IPS DF 19.7 (cell line): ENCODE measurements around the gene TMA7.
A peak's percentile ranks its signal among the peaks of the same experiment; 100 is the strongest.
"Not testable (repeated sequence)": the region's sequence is repeated elsewhere in the genome, so short reads cannot be mapped to it uniquely, and the experiment has no call there.

ENCODE experiments used
- DNase-seq: peaks from one replicate; pipeline ENCODE4 v3.0.0-alpha.2; 2013; ENCODE audit warnings: low read depth, low spot score

The TMA7 gene

GRCh38 chr3:48467473-48468267 is 27.6 kb downstream of the TMA7 start:
- no peak for DNase-seq

GRCh38 chr3:48468329-48468731 is 28.3 kb downstream of the TMA7 start:
- DNase-seq: no peak

DNA sequence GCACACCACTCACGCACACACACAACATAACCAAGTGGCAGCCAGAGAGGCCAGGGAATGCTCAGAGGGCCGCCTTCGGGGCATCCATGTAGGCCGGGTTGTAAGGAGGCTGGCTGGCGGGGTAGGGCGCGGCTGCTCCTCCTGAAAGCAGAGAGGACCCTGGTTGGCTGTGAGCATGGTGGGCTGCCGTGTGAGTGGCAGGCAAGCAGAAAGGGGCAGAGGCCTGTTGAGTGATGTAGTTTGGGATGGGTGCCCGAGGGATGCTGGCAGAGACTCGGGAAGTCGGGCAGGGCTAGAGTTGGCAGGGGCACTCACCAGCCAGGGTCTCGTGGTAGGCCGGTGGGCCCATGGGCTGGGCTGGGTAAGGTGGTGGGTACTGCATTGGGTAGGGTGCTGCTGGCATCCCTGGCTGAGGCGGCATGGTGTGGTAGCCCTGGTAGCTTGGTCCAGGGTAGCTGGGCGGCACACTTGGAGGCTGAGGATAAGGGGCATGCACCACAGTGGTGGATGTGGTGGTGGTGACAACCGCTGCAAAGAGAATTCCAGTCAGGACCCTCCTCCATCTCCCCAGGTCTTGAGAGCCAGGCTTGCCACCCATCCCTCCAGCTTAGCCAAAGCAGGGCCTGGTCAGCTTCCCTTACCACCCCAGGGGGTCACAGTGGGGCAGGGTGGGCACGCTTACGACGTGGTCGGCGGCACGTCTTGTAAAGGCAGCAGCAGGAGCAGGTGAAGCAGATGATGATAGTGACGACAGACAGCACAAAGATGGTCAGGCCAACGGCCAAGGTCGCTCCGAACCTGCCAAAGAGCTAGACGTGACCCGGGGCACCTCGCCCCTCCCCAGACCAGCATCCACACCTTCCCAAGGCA is 29.2 kb downstream of the TMA7 start:
- DNase-seq: no peak

DNA sequence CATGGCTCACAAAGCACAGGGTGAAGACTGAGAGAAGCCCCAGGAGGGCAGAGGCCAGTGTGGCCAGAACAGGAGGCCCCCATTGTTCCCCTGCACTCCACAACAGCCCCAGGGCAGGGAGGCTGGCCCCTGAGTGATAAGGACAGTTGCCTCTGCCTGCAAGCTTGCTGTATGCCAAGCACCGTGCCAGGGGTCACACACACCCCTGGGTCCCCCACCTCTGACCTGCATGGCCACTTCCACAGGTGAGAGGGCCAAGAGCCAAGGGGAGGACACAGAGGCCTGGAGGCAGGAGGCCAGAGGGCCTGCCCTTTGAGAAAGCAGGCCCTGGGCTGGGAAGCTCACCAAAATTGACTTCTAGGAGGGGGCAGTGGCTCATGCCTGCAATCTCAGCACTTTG is 30.2 kb downstream of the TMA7 start:
- DNase-seq: no peak

DNA sequence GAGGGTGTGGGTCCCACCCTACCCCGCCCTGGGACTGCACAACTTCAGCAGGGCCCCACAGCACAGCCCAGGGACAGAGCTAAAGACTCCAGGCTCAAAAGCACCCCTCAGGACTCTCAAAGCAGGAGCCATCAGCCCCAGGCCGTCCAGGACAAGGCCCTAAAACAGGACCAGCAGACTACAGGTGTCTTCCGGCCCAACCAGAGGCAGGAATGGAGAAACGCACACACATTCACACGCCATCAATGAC is 32.5 kb downstream of the TMA7 start:
- no peak for DNase-seq

DNA sequence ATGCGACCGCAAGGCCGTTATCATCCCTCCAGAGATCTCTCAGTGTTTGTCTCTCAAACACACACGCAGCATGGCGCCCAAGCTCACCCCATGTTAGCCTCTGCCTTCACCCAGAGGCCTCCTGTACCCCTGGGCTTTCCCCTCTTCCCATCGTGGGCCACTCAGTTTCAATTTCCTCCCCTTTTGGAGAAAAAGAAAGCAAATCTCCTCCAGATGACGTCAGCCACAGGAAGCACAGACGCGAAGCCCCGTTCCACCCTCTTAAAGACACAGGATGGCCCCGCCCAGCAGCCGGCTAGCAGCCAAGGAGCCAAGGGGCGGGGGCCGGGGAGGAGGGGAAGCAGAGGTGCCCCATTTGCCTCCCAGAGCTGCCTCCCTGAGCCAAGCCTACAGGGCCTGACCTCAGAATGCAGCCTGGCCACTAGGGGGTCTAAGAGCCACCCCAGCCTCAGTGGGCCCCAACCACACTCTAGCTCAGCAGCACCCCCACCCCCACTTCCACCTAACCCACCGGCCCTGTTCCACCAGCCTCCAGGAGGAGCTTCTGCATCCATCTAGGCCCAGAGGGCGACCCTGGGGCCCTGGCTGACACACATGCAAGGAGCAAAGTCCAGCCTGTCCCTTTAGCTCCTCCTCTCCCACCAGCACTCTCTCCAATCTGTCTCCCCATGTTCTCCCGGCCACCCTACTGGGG is 33.0 kb downstream of the TMA7 start:
- peak; percentile 86 for DNase-seq

GRCh38 chr3:48473617-48473952 is 33.5 kb downstream of the TMA7 start:
- DNase-seq: no peak

DNA sequence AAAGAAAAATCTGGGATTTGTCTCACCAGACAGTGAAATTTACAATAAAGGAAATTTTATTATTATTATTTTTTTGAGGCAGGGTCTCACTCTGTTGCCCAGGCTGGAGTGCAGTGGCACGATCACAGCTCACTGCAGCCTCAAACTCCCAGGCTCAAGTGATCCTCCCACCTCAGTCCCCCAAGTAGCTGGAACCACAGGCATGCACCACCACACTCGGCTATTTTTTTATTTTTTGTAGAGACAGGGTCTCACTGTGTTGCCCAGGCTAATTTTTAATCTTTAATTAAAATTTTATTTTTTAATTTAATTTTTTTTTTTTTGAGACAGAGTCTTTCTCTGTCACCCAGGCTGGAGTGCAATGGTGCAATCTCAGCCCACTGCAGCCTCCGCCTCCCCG is 34.0 kb downstream of the TMA7 start:
- DNase-seq: not testable (repeated sequence)

DNA sequence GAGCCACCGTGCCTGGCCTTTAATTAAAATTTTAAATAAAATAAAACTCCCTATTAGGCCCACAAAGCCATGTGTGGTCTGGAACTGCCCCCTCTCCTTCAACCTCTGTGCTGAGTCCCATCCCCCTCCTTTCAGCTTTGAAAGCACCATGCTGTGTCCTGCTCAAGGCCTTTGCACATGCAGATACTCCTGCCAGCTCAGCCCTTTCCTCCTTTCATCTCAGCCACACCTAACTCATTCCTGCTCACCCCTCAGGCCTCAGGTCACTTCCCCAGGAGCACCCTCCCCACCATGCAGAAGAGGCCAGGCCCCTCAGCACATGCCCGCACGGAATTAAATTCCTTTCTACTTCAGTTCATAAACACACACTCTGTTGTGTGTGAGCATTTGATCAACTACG is 34.6 kb downstream of the TMA7 start:
- DNase-seq: peak; percentile 100

DNA sequence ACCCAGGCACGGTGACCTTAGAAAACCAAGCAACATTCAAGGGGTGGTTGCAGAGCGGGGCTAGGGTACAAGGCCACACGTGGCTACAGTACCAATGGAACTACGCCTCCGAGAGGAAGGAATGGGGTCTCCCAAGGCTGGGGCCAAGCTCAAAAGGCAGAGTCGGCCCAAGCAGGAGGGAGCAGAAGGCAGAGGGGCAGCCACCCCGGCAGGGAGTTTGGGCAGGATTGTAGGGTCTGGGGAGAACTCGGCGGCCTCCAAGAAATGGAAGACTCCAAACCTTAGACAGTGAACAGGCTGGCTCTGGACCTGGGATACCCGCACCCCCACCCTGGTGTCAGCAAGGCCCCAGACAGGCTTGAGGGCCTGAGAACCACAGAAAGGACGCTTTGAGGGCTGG is 35.1 kb downstream of the TMA7 start:
- DNase-seq: no peak

DNA sequence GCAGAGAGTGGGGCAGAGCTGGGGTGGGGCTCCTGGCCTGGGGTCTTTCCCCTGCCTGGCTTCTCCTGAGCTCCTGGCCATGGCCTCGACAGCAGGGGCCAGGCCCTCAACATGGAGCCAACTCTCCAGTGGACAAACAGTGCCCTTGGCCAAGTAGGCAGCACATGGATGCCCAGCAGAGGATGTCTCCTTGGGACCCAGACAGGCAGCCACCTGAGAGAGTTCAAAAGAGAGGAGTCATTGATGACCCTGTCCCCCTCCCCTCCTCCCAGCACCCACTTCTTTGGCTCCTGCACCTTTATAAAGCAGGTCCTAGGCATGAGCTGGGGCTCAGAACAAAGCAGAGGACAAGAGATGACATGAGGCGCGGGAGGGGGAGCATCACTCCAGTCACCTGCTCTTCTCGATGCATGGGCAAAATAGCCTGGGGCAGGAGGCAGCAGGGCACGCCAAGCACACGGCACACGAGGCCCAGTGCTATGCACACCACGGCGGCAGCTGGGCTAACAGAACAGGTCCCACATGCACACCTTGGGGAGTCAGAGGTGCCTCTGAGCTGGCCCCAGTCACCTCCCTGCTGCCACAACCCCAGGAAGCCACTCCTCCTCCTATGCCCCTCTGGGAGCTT is 36.5 kb downstream of the TMA7 start:
- no peak for DNase-seq

DNA sequence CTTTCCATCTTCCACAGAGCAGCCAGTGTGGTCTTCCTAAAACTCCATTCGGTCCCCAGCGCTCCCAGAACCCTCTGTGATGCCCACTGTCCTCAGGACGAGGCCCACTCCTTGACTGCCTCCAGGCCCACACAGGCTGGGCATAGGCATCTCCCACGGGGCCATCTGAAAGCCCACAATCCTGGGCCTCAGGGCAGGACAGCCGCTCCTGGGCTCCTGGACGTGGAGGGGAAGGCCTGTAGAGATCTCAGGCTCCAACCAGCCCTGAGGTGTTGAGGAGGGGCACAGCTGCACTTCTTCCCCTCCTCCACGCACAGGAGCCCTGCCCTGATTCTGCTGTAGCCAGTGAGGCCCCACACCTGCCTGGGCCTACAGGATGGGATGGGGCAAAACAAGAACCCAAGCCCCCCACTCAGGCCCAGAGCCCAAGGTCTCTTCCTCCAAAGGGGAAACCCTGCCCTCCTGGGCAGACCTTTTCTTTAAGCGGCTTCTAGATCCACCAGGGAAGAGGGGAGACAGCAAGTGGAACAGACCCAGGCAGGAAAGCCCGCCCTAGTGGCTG is 38.0 kb downstream of the TMA7 start:
- no peak for DNase-seq

DNA sequence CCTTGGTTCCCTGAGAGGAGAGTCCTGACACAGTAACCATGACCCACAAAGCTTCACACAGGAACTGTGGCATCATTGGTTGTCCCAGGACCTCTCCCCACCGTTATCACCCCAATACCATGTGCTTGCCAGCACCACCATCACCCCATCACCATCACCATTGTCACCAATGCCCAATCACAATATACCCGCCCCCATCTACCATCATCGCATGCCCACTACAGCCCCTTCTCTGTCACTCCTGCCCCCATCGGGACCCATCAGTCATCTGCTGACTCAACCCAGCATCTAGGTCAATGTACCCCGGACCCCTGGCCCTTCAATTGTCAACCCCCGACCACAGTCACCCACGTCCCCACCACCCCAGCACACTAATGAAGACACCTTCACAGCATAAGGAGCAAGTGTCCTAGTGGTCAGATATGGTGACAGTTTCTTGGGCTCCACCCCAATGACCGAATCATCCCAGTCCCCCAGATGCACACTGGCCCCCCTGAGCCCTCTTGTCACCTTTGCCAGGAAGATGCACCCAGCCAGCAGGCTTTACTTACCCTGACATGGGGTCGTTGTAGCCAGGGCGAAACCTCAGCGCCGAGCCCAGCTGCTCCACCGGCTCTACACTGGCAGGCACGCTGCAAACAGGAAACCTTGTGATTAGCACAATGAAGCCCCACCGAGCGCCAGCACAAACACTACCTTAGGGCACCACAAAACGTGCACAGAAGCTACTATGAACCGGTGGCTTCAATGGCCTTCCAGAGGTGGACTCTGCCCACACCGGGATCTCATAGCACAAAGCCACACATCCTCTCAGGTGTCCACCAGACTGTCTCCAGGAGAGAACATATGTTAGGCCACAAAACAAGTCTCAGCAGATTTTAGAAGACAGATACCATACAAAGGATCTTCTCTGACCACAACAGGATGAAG is 38.8 kb downstream of the TMA7 start:
- DNase-seq: no peak

DNA sequence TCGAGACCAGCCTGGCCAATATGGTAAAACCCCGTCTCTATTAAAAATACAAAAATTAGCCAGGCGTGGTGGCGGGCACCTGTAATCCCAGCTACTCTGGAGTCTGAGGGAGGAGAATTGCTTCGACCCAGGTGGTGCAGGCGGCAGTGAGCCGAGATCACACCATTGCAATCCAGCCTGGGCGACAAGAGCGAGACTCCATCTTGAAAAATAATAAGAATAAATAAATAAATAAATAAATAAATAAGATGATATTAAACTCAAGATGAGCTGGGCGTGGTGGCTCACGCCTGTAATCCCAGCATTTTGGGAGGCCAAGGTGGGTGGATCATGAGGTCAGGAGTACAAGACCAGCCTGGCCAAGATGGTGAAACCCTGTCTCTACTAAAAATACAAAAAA is 40.8 kb downstream of the TMA7 start:
- DNase-seq: not testable (repeated sequence)

GRCh38 chr3:48482822-48483221 is 42.8 kb downstream of the TMA7 start:
- not testable (repeated sequence) for DNase-seq

GRCh38 chr3:48486952-48487351 is 46.9 kb downstream of the TMA7 start:
- no peak for DNase-seq

GRCh38 chr3:48492461-48493202 is 52.6 kb downstream of the TMA7 start:
- DNase-seq: no peak

GRCh38 chr3:48493203-48493501 is 53.1 kb downstream of the TMA7 start:
- no peak for DNase-seq
